ENCODE measurements around the gene SGMS1.
"Not testable (repeated sequence)": the region's sequence is repeated elsewhere in the genome, so short reads cannot be mapped to it uniquely, and the experiment has no call there.

Gene SGMS1

GRCh38 chr10:50528206-50528605, 95.5 kb downstream of the SGMS1 start:
- DNase-seq = no peak

DNA sequence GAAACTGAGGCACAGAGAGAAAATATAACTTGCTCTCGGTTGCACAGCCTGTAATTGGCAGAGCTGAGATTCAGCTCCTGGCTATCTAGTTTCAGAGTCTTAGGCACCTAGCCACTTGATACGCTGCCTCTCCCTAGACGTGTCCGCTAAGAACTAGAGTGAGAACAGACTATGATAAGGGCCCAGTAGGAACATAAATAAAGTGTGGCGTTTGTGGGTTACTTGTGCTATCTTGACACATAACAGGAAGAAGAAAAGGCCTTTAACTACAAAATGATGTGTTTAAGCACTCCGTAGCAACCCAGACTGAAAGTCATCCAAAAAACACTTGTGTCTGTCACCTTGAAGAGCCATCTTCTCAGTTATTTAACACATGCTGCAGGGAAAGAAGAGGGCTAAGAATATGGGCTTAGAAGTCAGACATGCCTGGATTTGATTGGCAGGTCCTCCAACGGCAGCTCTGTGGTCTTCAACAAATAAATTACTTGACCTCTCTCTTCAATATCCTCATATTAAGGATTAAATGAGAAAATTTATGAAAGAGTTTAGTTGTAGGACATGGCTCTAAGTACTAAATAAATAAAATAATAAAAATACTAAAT, 96.2 kb downstream of the SGMS1 start:
- DNase-seq = no peak

GRCh38 chr10:50526185-50526584, 97.6 kb downstream of the SGMS1 start:
- DNase-seq = no peak

DNA sequence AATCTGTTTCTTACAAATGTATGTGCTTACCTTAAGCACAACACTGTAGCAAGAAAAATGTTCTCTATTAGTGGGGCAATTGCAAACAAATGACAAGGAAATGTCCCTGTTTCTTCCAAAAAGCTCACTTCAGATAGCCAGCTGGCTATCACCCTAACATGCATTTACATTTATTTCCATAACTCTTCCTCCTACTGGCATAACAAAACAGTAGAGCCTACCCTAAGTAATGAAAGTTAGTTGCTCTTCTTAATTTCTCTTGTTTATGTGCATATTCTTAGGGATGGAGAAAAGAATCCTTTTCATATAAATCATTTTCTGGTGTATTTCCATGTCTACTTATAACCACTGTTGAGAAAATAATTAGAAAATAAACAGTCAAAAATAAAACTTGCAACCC, 100.4 kb downstream of the SGMS1 start:
- no peak for DNase-seq

- no peak for DNase-seq
These were observed 100.8 kb downstream of the SGMS1 start for GRCh38 chr10:50522908-50523307.

- DNase-seq = no peak
These were observed 103.6 kb downstream of the SGMS1 start for GRCh38 chr10:50520115-50520514.

DNA sequence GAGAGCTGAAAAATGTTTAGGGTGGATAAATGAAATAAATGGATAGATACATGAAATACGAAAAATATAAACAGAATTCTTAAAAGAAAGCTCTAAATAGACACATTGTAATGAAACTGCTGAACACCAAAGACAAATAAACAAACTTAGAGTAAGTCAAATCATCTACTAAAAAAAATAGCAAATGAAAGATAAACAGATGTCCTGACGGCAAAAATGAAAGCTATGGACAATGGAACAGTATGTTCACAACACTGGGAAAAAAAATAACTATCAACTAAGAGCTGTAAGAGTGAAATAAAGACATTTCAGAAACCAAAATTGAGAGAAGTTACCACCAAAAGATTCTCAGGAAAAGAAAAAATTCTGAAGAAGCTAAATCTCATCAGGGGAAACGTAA, 106.1 kb downstream of the SGMS1 start:
- no peak for DNase-seq

GRCh38 chr10:50516171-50516570, 107.6 kb downstream of the SGMS1 start:
- DNase-seq = peak; percentile 15

DNA sequence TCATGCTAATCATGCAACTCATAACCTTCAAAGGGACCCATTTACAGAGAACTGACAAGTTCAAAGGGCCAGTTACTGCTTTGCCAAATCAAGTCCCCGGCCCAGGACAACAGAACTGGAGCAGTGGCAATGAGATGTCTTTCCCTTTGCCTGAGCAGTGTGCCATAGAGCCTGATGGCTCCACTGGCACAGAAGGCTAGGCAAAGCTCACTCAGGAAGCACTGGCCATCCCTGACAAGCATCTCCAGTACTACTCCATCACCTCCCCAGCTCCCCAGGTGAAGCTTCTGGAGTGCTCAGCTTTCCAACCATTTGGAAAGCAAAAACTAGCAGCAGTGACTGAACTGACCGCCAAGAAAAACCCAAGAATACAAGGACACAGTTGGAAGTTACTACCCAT, 108.3 kb downstream of the SGMS1 start:
- no peak for DNase-seq

- DNase-seq = no peak
These were observed 108.8 kb downstream of the SGMS1 start for GRCh38 chr10:50514995-50515394.

DNA sequence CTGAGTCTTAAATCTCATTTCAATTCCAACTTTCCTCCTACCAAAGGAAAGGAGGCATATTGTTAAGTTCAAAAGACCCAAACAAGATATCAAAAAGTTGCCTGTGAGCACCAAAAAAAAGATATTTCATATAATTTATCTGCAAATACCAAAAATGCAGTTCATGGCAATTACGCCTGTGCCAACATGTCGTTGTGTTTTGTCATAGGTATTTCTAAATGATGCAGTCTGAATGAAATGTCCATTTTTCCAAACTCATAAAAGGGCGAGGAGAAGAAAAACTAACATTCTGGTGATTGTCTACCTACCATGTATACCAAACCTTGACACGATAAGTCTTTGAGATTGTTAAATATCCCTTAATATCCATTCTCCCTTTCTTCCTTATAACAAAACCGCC, 109.8 kb downstream of the SGMS1 start:
- no peak for DNase-seq

GRCh38 chr10:50512743-50513416, 110.9 kb downstream of the SGMS1 start:
- no peak for DNase-seq

DNA sequence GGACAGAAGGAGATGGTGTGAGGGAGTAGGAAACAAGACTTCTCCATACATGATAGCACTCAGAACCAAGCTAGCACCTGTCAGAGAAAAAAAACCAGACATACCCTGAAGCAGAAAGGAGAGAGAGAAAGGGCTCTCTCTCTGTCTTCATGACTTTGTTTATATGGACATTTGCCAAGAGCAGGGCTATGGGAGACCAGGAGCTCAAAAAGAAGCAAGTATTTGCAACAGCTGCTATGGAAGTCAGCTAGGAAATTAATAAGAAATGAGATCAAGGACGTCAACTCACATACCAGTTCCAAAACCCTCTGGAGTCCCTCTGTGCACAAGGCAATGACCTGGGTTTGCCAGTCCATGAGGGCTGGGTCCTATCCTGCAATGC, 111.6 kb downstream of the SGMS1 start:
- DNase-seq = peak; percentile 10

- DNase-seq = no peak
These were observed 112.1 kb downstream of the SGMS1 start for GRCh38 chr10:50511492-50512213.

DNA sequence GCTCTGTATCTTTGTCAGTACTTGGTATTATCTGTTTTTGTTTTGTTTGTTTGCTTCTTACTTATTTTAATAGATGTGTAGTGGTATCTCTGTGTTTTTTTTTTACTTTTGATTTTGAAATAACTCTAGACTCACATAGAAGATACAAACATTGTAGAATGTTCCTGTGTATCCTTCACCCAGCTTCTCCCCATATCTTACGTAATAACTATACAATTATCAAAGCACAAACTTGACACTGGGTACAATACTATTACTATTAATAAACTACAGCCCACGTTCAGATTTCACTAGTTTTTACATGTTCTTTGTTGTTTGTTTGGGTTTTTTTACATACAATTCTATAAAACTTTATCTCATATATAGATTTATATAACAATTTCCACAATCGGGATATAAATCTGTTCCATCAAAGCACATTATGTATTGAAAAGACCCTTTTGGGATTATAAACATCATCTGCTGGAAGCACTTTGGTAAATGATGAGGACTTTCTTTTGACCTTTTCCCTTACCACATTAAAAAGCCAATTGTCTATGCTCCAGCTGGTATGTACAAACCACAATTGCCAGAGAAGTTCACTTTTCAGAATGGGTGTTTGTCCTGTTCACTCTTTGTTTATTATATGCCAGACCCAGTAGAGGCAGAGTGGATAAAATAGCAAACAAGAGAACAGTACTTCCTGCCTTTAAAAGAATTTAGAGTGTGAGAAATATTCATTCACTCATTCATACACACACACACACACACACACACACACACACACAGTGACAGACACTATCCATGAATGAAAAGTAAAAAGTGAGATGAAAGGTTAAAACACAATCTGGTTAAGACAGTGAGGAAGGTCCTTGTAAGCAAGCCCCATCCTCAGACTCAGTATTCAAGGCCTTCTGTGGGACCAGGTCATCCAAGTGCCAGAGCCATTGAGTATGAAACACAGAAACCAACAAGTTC, 113.0 kb downstream of the SGMS1 start:
- DNase-seq = no peak

DNA sequence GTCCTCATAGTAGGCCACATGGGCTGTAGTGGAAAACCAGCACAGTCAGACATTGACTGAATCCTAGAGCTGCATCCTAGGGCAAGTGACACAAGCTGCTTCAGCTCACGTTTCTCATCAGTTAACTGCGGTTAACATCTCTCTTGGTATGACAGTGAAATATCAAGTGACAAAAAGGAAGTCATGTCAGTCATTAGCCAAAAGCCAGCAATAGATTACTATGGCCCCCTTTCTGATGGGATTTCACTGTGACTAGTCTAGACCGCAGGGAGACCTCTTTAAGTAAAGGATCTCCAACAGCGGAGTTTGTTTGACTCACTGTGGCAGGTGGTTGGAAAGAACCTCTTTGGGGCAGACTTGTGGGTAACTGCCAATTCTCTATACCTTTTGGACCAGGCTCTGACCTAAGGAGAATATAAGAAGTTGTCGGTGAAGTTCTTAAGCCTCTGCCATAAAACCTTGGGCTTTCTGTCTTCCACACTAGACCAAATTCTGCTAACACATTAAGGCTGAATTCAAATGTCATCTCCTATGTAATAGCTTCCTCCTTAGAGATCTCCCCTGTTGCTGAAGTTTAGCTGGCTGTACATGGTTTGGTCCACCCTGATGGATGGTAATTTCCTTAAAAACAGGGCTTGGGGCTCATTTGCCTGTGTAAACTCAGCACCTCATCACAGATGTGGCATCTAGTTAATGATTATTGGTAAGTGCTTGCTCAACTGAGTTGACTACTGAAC, 115.3 kb downstream of the SGMS1 start:
- no peak for DNase-seq

DNA sequence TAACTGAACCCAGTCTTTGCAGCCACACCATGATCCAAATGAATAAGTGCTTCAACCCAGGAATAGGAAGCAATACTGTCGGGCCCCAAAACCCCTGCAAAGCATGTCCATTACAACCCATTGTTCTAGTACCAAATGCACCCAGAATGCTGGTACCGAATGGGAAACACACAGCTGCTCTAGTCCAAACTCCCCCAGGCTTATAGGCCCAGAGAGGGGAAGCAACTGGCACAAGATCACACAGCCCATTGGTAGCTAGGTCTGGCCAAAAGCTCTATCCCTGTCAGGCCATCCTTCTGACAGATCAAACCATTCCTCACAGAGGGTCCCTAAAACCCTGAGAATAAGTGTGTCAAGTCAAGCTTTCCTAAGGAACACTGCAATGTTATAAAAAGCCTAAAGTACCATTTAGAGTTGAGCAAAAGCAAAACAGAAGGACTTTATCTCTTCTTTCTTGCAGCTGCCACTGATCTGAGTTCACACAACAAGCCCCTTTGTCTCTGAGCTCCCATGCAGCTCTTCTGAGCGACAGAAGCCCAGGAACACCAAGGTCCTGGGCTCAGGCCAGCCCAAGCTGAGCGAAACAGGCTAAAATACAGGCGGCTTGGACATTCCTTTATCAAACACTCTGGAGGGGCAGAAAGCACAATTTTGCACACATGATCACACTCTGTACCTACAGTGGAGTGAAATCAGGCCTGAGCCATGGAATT, 116.7 kb downstream of the SGMS1 start:
- peak; percentile 12 for DNase-seq

GRCh38 chr10:50504389-50504788, 119.4 kb downstream of the SGMS1 start:
- no peak for DNase-seq

DNA sequence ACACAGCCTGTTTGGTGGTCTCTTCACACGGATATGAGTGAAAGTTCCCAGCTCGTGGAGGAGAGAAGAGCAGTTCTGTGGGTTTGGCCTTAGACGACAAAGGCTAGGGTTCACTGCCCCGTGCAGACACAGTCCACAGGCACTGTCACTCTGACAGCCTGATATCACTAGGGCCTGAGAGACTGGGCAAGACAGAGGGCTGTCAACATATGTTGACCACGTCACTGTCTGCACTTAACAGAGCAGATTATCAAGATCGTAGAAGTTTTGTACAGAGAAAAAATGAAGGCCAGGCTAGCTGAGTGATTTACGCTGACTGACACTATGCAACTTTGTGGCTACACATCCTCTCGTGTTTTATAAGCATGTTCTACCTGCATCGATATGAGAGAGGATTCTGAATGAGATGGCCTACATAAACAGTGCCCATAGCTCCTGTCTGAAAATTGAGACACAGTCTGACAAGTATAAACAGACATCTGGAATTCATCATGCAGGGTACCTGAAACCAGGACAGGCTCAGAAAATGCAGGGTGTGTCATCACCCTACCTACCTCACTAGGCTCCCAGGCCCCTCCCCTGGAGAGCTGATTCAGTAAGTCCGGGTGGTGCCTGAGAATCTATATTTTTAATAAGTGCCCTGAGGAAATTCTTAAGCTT, 120.0 kb downstream of the SGMS1 start:
- DNase-seq = no peak

- DNase-seq = not testable (repeated sequence)
These were observed 120.6 kb downstream of the SGMS1 start for GRCh38 chr10:50503156-50503555.

- no peak for DNase-seq
These were observed 121.8 kb downstream of the SGMS1 start for GRCh38 chr10:50501924-50502452.

All from eye (tissue), 1 donor.